Fibroblast of lung (primary cell): ENCODE results near the gene CCDC60.

Experiments
- CTCF ChIP-seq, 2 donors: IDR thresholded peaks in 1 of 2; conservative IDR thresholded peaks in 1 of 2; 1 replicate in 1 of 2; 2 replicates in 1 of 2; pipeline ENCODE4 v1.5.1; 2011 to 2012; ENCODE audit warnings: low read length in 2 of 2, control low read depth in 1 of 2, inconsistent platforms in 1 of 2, low read depth in 1 of 2, mild to moderate bottlenecking in 1 of 2
- EZH2 ChIP-seq: IDR thresholded peaks from 2 replicates; pipeline ENCODE4 v1.5.1; 2012; ENCODE audit warnings: low read length, control low read depth, mild to moderate bottlenecking; ENCODE audit errors: missing control alignments

GRCh38 chr12:119565404-119565803 is 230.9 kb downstream of the CCDC60 start:
- TF ChIP-seq CTCF (conservative IDR thresholded peaks at IDR 0.05 in 1 of 2, IDR thresholded peaks at IDR 0.05 in 1 of 2; ENCODE audit: low read depth in 1 of 2, low read length in 2 of 2): no peak
- TF ChIP-seq EZH2: no peak
